Cardiac muscle cell (in vitro differentiated cells and primary cell): ENCODE measurements around the gene PTPN14. TPM values are rescaled to one million over a fixed set of nuclear protein-coding genes. Genes with fewer than 3 reads are reported as not detected.

ENCODE experiments used
- DNase-seq, 2 donors: peaks; one replicate each; pipeline versions ENCODE4 v3.0.0 to v3.0.0-alpha.2; 2010 to 2017; ENCODE audit warnings: low read depth in 1 of 2, low spot score in 1 of 2
- H3K27ac ChIP-seq: fragments of 200-600 bp; sonication (generic); 2 replicates; pipeline ENCODE4 v1.5.1; 2016
- H3K27me3 ChIP-seq: fragments of 200-600 bp; sonication (generic); 2 replicates; pipeline ENCODE4 v1.6.0; 2016; ENCODE audit warnings: control low read depth
- H3K36me3 ChIP-seq: fragments of 200-600 bp; sonication (generic); 2 replicates; pipeline ENCODE4 v1.5.1; 2016; ENCODE audit warnings: control low read depth
- H3K4me1 ChIP-seq: fragments of 200-600 bp; sonication (generic); 2 replicates; pipeline ENCODE4 v1.8.1; 2017; ENCODE audit warnings: low read depth, mild to moderate bottlenecking, mixed run types
- H3K4me3 ChIP-seq: fragments of 200-600 bp; sonication (generic); 2 replicates; pipeline ENCODE4 v1.5.1; 2016; ENCODE audit warnings: mild to moderate bottlenecking
- H3K9me3 ChIP-seq: fragments of 200-600 bp; sonication (generic); 2 replicates; pipeline ENCODE4 v1.5.1; 2017; ENCODE audit warnings: low read depth, mild to moderate bottlenecking, control low read depth
- CTCF ChIP-seq: IDR thresholded peaks from 2 replicates; pipeline ENCODE4 v1.5.1; 2012; ENCODE audit warnings: low read depth, mild to moderate bottlenecking, low read length
- polyA plus RNA-seq: library from polyadenylated mRNA; unstranded; fragments of >200 nt; fragmentation: Nextera tagmentation; extraction: Ambion mirVana; gene quantifications from 2 replicates; pipeline ENCODE4 v1.2.1, GENCODE V29; 2016
- total RNA-seq: library from RNA; depleted of rRNA; stranded (reverse); fragments of >200 nt; gene quantifications from 2 replicates; pipeline ENCODE4 v1.2.3, GENCODE V29; 2016

Gene PTPN14
- total and polyA plus RNA-seq, 2 experiments from 2014 or later, result 4.6 to 5.4 TPM

- H3K4me1 ChIP-seq, result peaks cover 18% of the 10 kb centered on the region
- H3K27me3 ChIP-seq, result no peaks in the 10 kb centered on the region
- TF ChIP-seq CTCF, result no peak
- H3K36me3 ChIP-seq, result no peaks in the 10 kb centered on the region
- no peak overlapping the region for H3K27ac ChIP-seq
- no peaks in the 10 kb centered on the region for H3K9me3 ChIP-seq
- H3K4me3 ChIP-seq, result no peak overlapping the region
- no peak for DNase-seq
Measured at GRCh38 chr1:214438530-214438929, 112.9 kb downstream of the PTPN14 start.

- TF ChIP-seq CTCF, result no peak
- no peak overlapping the region for H3K27ac ChIP-seq
Measured at GRCh38 chr1:214438075-214438474, 113.3 kb downstream of the PTPN14 start.

DNA sequence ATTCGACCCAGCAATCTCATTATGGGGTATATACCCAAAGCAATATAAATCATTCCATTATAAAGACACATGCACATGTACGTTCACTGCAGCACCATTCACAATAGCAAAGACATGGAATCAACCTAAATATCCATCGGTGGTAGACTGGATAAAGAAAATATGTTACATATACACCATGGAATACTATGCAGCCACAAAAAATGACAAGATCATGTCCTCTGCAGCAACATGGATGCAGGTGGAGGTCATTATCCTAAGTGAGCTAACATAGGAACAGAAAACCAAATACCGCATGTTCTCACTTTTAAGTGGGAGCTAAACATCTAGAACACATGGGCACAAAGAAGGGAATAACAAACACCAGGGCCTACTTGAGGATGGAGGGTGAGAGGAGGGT, 115.5 kb downstream of the PTPN14 start:
- DNase-seq, result no peak
- Histone ChIP-seq H3K9me3 (no peaks in the 10 kb centered on the region), H3K4me3 (no peak overlapping the region), H3K36me3 (no peaks in the 10 kb centered on the region), H3K27ac (no peak overlapping the region), H3K27me3 (no peaks in the 10 kb centered on the region), H3K4me1 (peaks cover 18% of the 10 kb centered on the region)
- no peak for TF ChIP-seq CTCF

More at GRCh38 chr1:214438075-214438474, 113.3 kb downstream of the PTPN14 start:
- DNase-seq, result peak in 1 of 2 donors; percentile 13
- no peaks in the 10 kb centered on the region for H3K27me3 ChIP-seq
- H3K9me3 ChIP-seq, result no peaks in the 10 kb centered on the region
- no peak overlapping the region for H3K4me3 ChIP-seq
- no peaks in the 10 kb centered on the region for H3K36me3 ChIP-seq
- peaks cover 18% of the 10 kb centered on the region for H3K4me1 ChIP-seq

- Histone ChIP-seq H3K9me3 (no peaks in the 10 kb centered on the region), H3K36me3 (no peaks in the 10 kb centered on the region), H3K4me3 (no peak overlapping the region), H3K27ac (no peak overlapping the region), H3K4me1 (no peaks in the 10 kb centered on the region), H3K27me3 (no peaks in the 10 kb centered on the region)
- TF ChIP-seq CTCF, result no peak
- no peak for DNase-seq
Measured at GRCh38 chr1:214432245-214432644, 119.2 kb downstream of the PTPN14 start.

DNA sequence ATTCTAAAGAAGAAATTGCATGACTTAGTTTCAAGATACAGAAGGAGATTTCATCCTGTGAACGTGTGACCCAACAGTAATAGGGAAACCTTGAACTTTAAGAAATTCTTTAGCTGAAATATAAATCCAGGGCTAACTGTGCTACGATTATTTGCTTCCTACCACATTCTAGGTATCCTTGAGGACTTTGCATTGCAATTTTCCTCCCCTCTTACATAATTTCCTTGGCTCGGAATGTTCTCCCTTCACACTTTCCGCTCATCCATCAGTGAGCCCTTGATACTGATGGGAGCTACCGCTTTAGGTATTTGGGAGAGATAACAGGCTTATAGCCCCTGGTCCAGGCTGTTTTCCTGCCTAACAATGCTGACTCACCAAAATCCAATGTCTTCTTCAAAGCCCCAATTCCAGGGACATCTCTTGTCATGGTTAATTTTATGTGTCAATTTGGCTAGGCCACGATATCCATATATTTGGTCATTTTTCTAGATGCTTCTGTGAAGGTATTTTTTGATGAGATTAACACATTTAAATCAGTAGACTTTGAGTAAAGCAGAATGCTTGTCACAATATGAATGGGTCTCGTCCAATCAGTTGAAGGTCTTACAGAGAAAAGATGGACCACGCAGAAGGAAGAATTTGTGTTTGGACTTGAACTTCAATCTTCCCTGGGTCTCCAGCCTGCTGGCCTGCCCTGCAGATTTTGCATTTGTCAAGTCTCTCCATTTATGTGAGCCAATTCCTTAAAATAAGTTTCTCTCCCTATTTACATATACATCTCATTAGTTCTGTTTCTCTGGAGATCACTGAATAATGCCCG, 121.2 kb downstream of the PTPN14 start:
- DNase-seq, result peak in 1 of 2 donors; percentile 63
- Histone ChIP-seq H3K27ac (no peak overlapping the region), H3K27me3 (no peaks in the 10 kb centered on the region), H3K4me3 (no peak overlapping the region), H3K9me3 (no peaks in the 10 kb centered on the region), H3K36me3 (no peaks in the 10 kb centered on the region), H3K4me1 (no peaks in the 10 kb centered on the region)
- TF ChIP-seq CTCF, result no peak
